K562 (cell line): ENCODE measurements around the gene GRIK3. TPM values are rescaled to one million over a fixed set of nuclear protein-coding genes. Genes with fewer than 3 reads are reported as not detected.

ENCODE experiments used
- ATAC-seq: fragments of 200-7000 bp; cut with Tn5 transposase; 3 replicates; pipeline ENCODE4 v1.9.1; 2020; ENCODE audit warnings: moderate library complexity
- BruUV-seq: library from RNA; stranded (reverse); fragments of 400-500 nt; replicated peaks from 2 replicates; lab custom pipeline; 2021; lab: Mats Ljungman, UMichigan
- CTCF ChIA-PET: fragments of 300-600 bp; formaldehyde crosslinking; extraction: SDS; loops from one replicate; lab custom pipeline; 2021; ENCODE audit warnings: low intra/inter-chr PET ratio; lab: Yijun Ruan, JAX
- POLR2A ChIA-PET: fragments of 300-600, 350-650 bp; sonication (Branson Sonifier 250); formaldehyde crosslinking; extraction: SDS; loops from one replicate; lab custom pipeline; 2021; ENCODE audit warnings: antibody characterized with exemption, inconsistent platforms; lab: Yijun Ruan, JAX
- DNase-seq, 4 experiments: peaks; one replicate each; pipeline versions ENCODE4 v3.0.0 to v3.0.0-alpha.2; 2011 to 2018; ENCODE audit warnings: low spot score in 3 of 4, mixed read lengths in 3 of 4; ENCODE audit errors: extremely low read depth in 1 of 4
- FAIRE-seq: peaks from 2 replicates; lab custom pipeline; 2011; peaks lifted over from hg19 to GRCh38; lab: Jason Lieb, UNC
- H2AFZ ChIP-seq: 2 replicates; pipeline ENCODE4 v1.6.0; 2011; ENCODE audit warnings: low read depth, low read length, control low read depth, inconsistent platforms
- H3K27ac ChIP-seq: fragments of 200-600 bp; 3 replicates; pipeline ENCODE4 v1.8.0; 2011; ENCODE audit warnings: low read depth, mild to moderate bottlenecking, control low read depth, inconsistent platforms, low read length, moderate library complexity, mixed read lengths; ENCODE audit errors: extremely low read depth
- H3K27me3 ChIP-seq, 2 experiments: fragments of 300-600 bp in 1 of 2; 2 replicates in 1 of 2; 3 replicates in 1 of 2; pipeline versions ENCODE4 v1.6.0 to v1.8.0; 2011; ENCODE audit warnings: inconsistent platforms in 2 of 2, low read length in 2 of 2, mild to moderate bottlenecking in 1 of 2, mixed read lengths in 1 of 2, moderate library complexity in 1 of 2; ENCODE audit not compliant: control insufficient read depth in 2 of 2, insufficient read depth in 2 of 2
- H3K36me3 ChIP-seq: fragments of 300-600 bp; 3 replicates; pipeline ENCODE4 v1.8.0; 2011; ENCODE audit warnings: mild to moderate bottlenecking, low read length, inconsistent platforms; ENCODE audit not compliant: control insufficient read depth, insufficient read depth
- H3K4me1 ChIP-seq, 2 experiments: fragments of 200-600 bp in 1 of 2; replicated peaks in 1 of 2; 2 replicates in 1 of 2; 3 replicates in 1 of 2; pipeline versions ENCODE4 v1.5.1 to v1.8.0; 2011; ENCODE audit warnings: inconsistent platforms in 2 of 2, low read length in 2 of 2, mild to moderate bottlenecking in 1 of 2, mixed read lengths in 1 of 2, moderate library complexity in 1 of 2; ENCODE audit not compliant: control insufficient read depth in 2 of 2, insufficient read depth in 2 of 2
- H3K4me2 ChIP-seq: 2 replicates; pipeline ENCODE4 v1.6.1; 2011; ENCODE audit warnings: low read length, control low read depth, inconsistent platforms, mixed read lengths; ENCODE audit not compliant: insufficient read depth
- H3K4me3 ChIP-seq: fragments of 200-600 bp; sonication (generic), shearing (Covaris generic); 2 replicates; pipeline ENCODE4 v1.5.1; 2016; ENCODE audit warnings: control low read depth, inconsistent platforms
- H3K79me2 ChIP-seq: fragments of 200-600 bp; 3 replicates; pipeline ENCODE4 v1.8.0; 2011; ENCODE audit warnings: low read length, inconsistent platforms; ENCODE audit not compliant: control insufficient read depth, insufficient read depth
- H3K9ac ChIP-seq, 2 experiments: 2 replicates each; pipeline versions ENCODE4 v1.6.0 to v1.6.1; 2011; ENCODE audit warnings: low read depth in 2 of 2, low read length in 2 of 2, control low read depth in 1 of 2, inconsistent platforms in 1 of 2, mild to moderate bottlenecking in 1 of 2, mixed read lengths in 1 of 2; ENCODE audit not compliant: insufficient read depth in 1 of 2
- H3K9me1 ChIP-seq: one replicate; pipeline ENCODE4 v1.6.0; 2011; ENCODE audit warnings: inconsistent platforms, mild to moderate bottlenecking, low read length, moderate library complexity; ENCODE audit not compliant: control insufficient read depth, insufficient read depth
- H3K9me3 ChIP-seq: replicated peaks from 2 replicates; pipeline ENCODE4 v1.5.1; 2011; ENCODE audit warnings: low read depth, low read length, inconsistent platforms; ENCODE audit not compliant: control insufficient read depth, insufficient read depth
- H4K20me1 ChIP-seq: replicated peaks from 2 replicates; pipeline ENCODE4 v1.6.1; 2011; ENCODE audit warnings: low read length, inconsistent platforms, mixed read lengths; ENCODE audit not compliant: control insufficient read depth, insufficient read depth
- CEBPG ChIP-seq, 3 experiments: fragments of 200-800 bp in 1 of 3; sonication (Bioruptor generic) in 1 of 3; sonication (generic) in 1 of 3; formaldehyde crosslinking in 1 of 3; IDR thresholded peaks in 2 of 3; conservative IDR thresholded peaks in 1 of 3; 2 replicates each; pipeline versions ENCODE4 v1.6.1 to v1.8.0; 2016 to 2022; ENCODE audit warnings: missing compliant biosample characterization in 2 of 3, missing genetic modification characterization in 2 of 3, mild to moderate bottlenecking in 1 of 3, missing genetic modification reagents in 1 of 3
- FOXK2 ChIP-seq, 2 experiments: fragments of 450-650 bp; IDR thresholded peaks in 1 of 2; conservative IDR thresholded peaks in 1 of 2; 2 replicates each; pipeline ENCODE4 v1.6.1; 2016; ENCODE audit warnings: low read depth in 2 of 2, mild to moderate bottlenecking in 1 of 2
- GTF2A2 ChIP-seq: IDR thresholded peaks from 2 replicates; pipeline ENCODE4 v1.6.1; 2016; ENCODE audit warnings: mild to moderate bottlenecking, missing genetic modification characterization, missing compliant biosample characterization
- HDAC3 ChIP-seq: fragments of 450-650 bp; IDR thresholded peaks from 2 replicates; pipeline ENCODE4 v1.6.1; 2018; ENCODE audit warnings: borderline replicate concordance, mild to moderate bottlenecking, moderate library complexity; ENCODE audit not compliant: partially characterized antibody
- KDM4B ChIP-seq, 2 experiments: fragments of 450-650 bp in 1 of 2; sonication (generic) in 1 of 2; IDR thresholded peaks; 2 replicates each; pipeline ENCODE4 v1.6.1; 2016 to 2017; ENCODE audit warnings: borderline replicate concordance in 2 of 2, antibody characterized with exemption in 1 of 2, low read depth in 1 of 2, mild to moderate bottlenecking in 1 of 2
- MEF2A ChIP-seq: IDR thresholded peaks from 2 replicates; pipeline ENCODE4 v1.6.1; 2011; ENCODE audit warnings: low read depth, mild to moderate bottlenecking, low read length, moderate library complexity; ENCODE audit not compliant: control insufficient read depth
- NFRKB ChIP-seq: fragments of 450-650 bp; IDR thresholded peaks from 2 replicates; pipeline ENCODE4 v1.6.1; 2016; ENCODE audit warnings: low read depth
- NFYB ChIP-seq: IDR thresholded peaks from 2 replicates; pipeline ENCODE4 v1.6.1; 2011; ENCODE audit warnings: mild to moderate bottlenecking, moderate library complexity; ENCODE audit not compliant: insufficient read length; ENCODE audit errors: extremely low read depth
- SMARCB1 ChIP-seq: IDR thresholded peaks from 2 replicates; pipeline ENCODE4 v1.6.1; 2011; ENCODE audit warnings: improper control_type of control experiment, low read depth; ENCODE audit not compliant: insufficient read length
- TGIF2 ChIP-seq: sonication (generic); formaldehyde crosslinking; IDR thresholded peaks from 2 replicates; pipeline ENCODE4 v1.8.1; 2022; ENCODE audit warnings: mild to moderate bottlenecking, missing genetic modification reagents, moderate library complexity
- WHSC1 ChIP-seq: IDR thresholded peaks from one replicate; pipeline ENCODE4 v1.6.1; 2012; ENCODE audit warnings: low read length, control low read depth, inconsistent platforms
- ZNF431 ChIP-seq: sonication (generic); formaldehyde crosslinking; IDR thresholded peaks from 2 replicates; pipeline ENCODE4 v1.8.0; 2022; ENCODE audit warnings: mild to moderate bottlenecking, missing genetic modification reagents
- WGBS: fragments of 100-300 bp; shearing (Covaris generic); methylation state at CpG from one replicate; pipeline ENCODE4 v1.1.6; 2016; ENCODE audit warnings: low coverage, mixed read lengths; ENCODE audit not compliant: insufficient coverage; ENCODE audit errors: missing lambda C conversion rate; 5-methylcytosine and 5-hydroxymethylcytosine counted together
- in situ Hi-C: fragments of 300-500 bp; cut with MboI; formaldehyde crosslinking; loops from 4 replicates; pipeline ENCODE4 v1.15.0; 2018; ENCODE audit warnings: inconsistent platforms, mixed read lengths
- intact Hi-C: fragments of 100-400 bp; cut with micrococcal nuclease; formaldehyde crosslinking; loops from 2 replicates; pipeline ENCODE4 v1.14.2; 2022
- polyA plus RNA-seq, 8 experiments: library from polyadenylated mRNA; depleted of rRNA in 4 of 8; stranded (reverse) in 5 of 8; unstranded in 3 of 8; fragments of >200 nt; fragmentation: Nextera tagmentation in 2 of 8; fragmentation: Illumina TruSeq in 1 of 8; extraction: Ambion mirVana in 2 of 8; extraction: Trizol in 1 of 8; gene quantifications; 2 replicates each; pipeline versions ENCODE4 v1.2.1 to v1.2.3, GENCODE V29; 2011 to 2014; ENCODE audit warnings: inconsistent platforms in 1 of 8, missing spikeins in 1 of 8
- total RNA-seq, 7 experiments: library from RNA; depleted of rRNA in 6 of 7; stranded (reverse); fragments of >200 nt in 6 of 7; fragmentation: Illumina TruSeq in 2 of 7; extraction: Trizol in 2 of 7; gene quantifications; 2 replicates each; pipeline versions ENCODE4 v1.2.1 to v1.2.3, GENCODE V29; 2011 to 2021; ENCODE audit warnings: low replicate concordance in 1 of 7

GRIK3 gene
- total and polyA plus RNA-seq, 9 of the 15 experiments (the other 6 are each of a cell fraction or from before 2014, with no cell fraction given) = not detected

DNA sequence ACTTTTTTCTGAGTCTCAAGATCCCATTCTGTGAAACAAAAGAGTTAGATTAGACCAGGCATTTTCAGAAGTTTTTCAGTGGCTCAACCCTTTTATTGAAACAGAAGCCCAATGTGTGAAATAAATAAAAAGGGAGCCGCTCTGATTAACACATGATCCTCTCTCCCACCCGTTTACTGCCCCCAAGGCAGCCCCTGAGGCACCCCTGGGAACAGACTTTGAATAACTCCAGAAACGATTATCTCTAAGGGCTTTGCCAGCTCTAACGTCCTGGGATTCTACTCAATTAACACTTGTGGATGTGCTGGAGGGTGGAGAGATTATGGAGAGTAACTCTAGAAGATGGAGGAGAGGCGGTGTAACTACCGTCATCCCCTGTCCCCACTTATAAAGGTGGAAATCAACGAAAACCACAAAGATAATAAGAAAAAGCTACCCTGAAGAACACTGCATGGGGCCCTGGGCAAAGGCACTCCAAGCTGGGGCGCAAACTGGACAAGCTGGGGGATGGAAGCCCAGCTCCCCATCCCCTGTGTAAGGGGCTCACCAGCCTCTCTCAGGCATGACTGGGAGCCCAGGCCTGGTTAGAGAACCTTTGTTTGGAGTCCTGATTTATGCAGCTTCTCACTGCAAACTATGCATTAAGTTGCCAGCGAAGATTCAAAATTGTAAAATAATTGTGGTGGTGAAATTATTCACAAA lies 39.0 kb upstream of the GRIK3 start:
- Histone ChIP-seq H3K27ac (no peak overlapping the region), H4K20me1 (peaks cover 14% of the 10 kb centered on the region), H3K36me3 (no peaks in the 10 kb centered on the region)
- 2% methylated on average over 9 of the region's 9 CpGs for WGBS
- TF ChIP-seq HDAC3 (no peak), NFYB (no peak), ZNF431 (CRISPR knock-in tag) (no peak), GTF2A2 (tag) (no peak), FOXK2 (conservative IDR thresholded peaks at IDR 0.05 in 1 of 2, IDR thresholded peaks at IDR 0.05 in 1 of 2; ENCODE audit: low read depth in 2 of 2) (no peak), TGIF2 (CRISPR knock-in tag) (no peak), NFRKB (no peak), CEBPG (CRISPR knock-in tag; IDR thresholded peaks at IDR 0.05) (no peak), CEBPG (tag; conservative IDR thresholded peaks at IDR 0.05 in 1 of 2, IDR thresholded peaks at IDR 0.05 in 1 of 2) (no peak), KDM4B (IDR thresholded peaks at IDR 0.05; ENCODE audit: borderline replicate concordance in 2 of 2, low read depth in 1 of 2) (no peak), MEF2A (no peak), SMARCB1 (no peak), WHSC1 (no peak)
- TF ChIP-seq, all 486 proteins: peak for 0
- intact Hi-C loops = no loop called here
- in situ Hi-C loops = no loop called here
- no peaks in the 10 kb centered on the region for H3K9me3 ChIP-seq
- BruUV-seq = no TSS peak
- no peaks in the 10 kb centered on the region for H3K4me1 ChIP-seq
- H3K4me2 ChIP-seq = no peak overlapping the region
- H2AFZ ChIP-seq = no peak overlapping the region
- POLR2A ChIA-PET = interaction anchor here (1.4 kb wide), 1 partner anchor 9 kb away, joined by 3 read pairs; no protein-coding TSS in a partner anchor
- H3K9ac ChIP-seq = no peak overlapping the region
- ATAC-seq (no peak), DNase-seq (no peak), FAIRE-seq (no peak)
- H3K79me2 ChIP-seq = no peaks in the 10 kb centered on the region
- H3K27me3 ChIP-seq = peaks cover 21 to 31% of the 10 kb centered on the region in 2 experiments; a peak in 4 of 5 replicates
- CTCF ChIA-PET = no interaction called here
- H3K4me3 ChIP-seq = no peak overlapping the region
- H3K9me1 ChIP-seq = no peaks in the 10 kb centered on the region
